HG03159 (cell line): ENCODE data around the gene PTCD1.
A peak's percentile ranks its signal among the peaks of the same experiment; 100 is the strongest.

Experiments
- ATAC-seq: cut with Tn5 transposase; IDR thresholded peaks from one replicate; pipeline ENCODE4 v1.9.1; 2021; ENCODE audit warnings: mild to moderate bottlenecking, moderate library complexity; ENCODE audit not compliant: unreplicated experiment

PTCD1 gene

GRCh38 chr7:99438573-99439480 is at the start of gene PTCD1, which contains the start of gene CPSF4:
TSS of gene PTCD1 (minus strand) at chr7:99438798. CDS start at chr7:99435242, 3,556 bp downstream.
TSS of gene CPSF4 (plus strand) at chr7:99438943. CDS start at chr7:99439083, 140 bp downstream.
- peak; percentile 92 for ATAC-seq

- no peak for ATAC-seq
Measured at GRCh38 chr7:99485094-99485493, 46.5 kb upstream of the PTCD1 start.

GRCh38 chr7:99478464-99479440 is 40.2 kb upstream of the PTCD1 start:
- no peak for ATAC-seq

GRCh38 chr7:99476107-99476506 is 37.5 kb upstream of the PTCD1 start:
- ATAC-seq = no peak

GRCh38 chr7:99473315-99473596 is 34.7 kb upstream of the PTCD1 start:
- no peak for ATAC-seq

GRCh38 chr7:99472561-99473314 is 34.1 kb upstream of the PTCD1 start, which contains the start of gene ZNF789:
TSS of gene ZNF789 (plus strand) at chr7:99472890. CDS start at chr7:99476457, 3,567 bp downstream.
- ATAC-seq = peak; percentile 89

- no peak for ATAC-seq
Measured at GRCh38 chr7:99469381-99470065, 30.9 kb upstream of the PTCD1 start.

GRCh38 chr7:99468336-99468918 is 29.8 kb upstream of the PTCD1 start:
- no peak for ATAC-seq

- ATAC-seq = no peak
Measured at GRCh38 chr7:99465421-99465768, 26.8 kb upstream of the PTCD1 start.

- ATAC-seq = no peak
Measured at GRCh38 chr7:99461221-99461620, 22.6 kb upstream of the PTCD1 start.

- no peak for ATAC-seq
Measured at GRCh38 chr7:99460651-99461050, 22.1 kb upstream of the PTCD1 start.

GRCh38 chr7:99459087-99459486 is 20.5 kb upstream of the PTCD1 start:
- no peak for ATAC-seq

GRCh38 chr7:99457650-99458493 is 19.3 kb upstream of the PTCD1 start:
- no peak for ATAC-seq

GRCh38 chr7:99457050-99457649 is 18.6 kb upstream of the PTCD1 start:
- ATAC-seq = no peak

- ATAC-seq = no peak
Measured at GRCh38 chr7:99456288-99456687, 17.7 kb upstream of the PTCD1 start.

GRCh38 chr7:99455874-99456273 is 17.3 kb upstream of the PTCD1 start:
- no peak for ATAC-seq

GRCh38 chr7:99453105-99453504 is 14.5 kb upstream of the PTCD1 start:
- ATAC-seq = no peak

GRCh38 chr7:99452541-99452940 is 13.9 kb upstream of the PTCD1 start:
- ATAC-seq = no peak

GRCh38 chr7:99451936-99452335 is 13.3 kb upstream of the PTCD1 start:
- no peak for ATAC-seq
